Activated CD4-positive, alpha-beta T cell treated with anti-CD3 and anti-CD28 coated beads, Interleukin-2, amount 10 ng/mL, durations not matched to agents 24 days and 14 days (primary cell): Measurements from ENCODE around the gene DEPP1. TPM values are rescaled to one million over a fixed set of nuclear protein-coding genes. Genes with fewer than 3 reads are reported as not detected.
"Not testable (repeated sequence)": the region's sequence is repeated elsewhere in the genome, so short reads cannot be mapped to it uniquely, and the experiment has no call there.

Source experiments
- DNase-seq: peaks from one replicate; pipeline ENCODE4 v3.0.0; 2022
- H3K27ac Mint-ChIP-seq: one replicate; pipeline ENCODE4 v1.8.0; 2022; ENCODE audit warnings: mild to moderate bottlenecking, mixed read lengths
- H3K27me3 Mint-ChIP-seq: one replicate; pipeline ENCODE4 v1.8.0; 2022; ENCODE audit warnings: mixed read lengths
- H3K36me3 Mint-ChIP-seq: one replicate; pipeline ENCODE4 v1.8.0; 2022; ENCODE audit warnings: low read depth, mild to moderate bottlenecking, mixed read lengths
- H3K4me1 Mint-ChIP-seq: one replicate; pipeline ENCODE4 v1.8.0; 2021; ENCODE audit warnings: mixed read lengths
- H3K4me3 Mint-ChIP-seq: one replicate; pipeline ENCODE4 v1.8.0; 2022; ENCODE audit warnings: mild to moderate bottlenecking, moderate library complexity, mixed read lengths
- H3K9me3 Mint-ChIP-seq: one replicate; pipeline ENCODE4 v1.8.0; 2021; ENCODE audit warnings: mixed read lengths
- intact Hi-C: fragments of 100-400 bp; cut with micrococcal nuclease; formaldehyde crosslinking; loops from one replicate; pipeline ENCODE4 v1.15.1; 2023
- total RNA-seq: library from RNA; stranded (reverse); gene quantifications from 2 replicates; pipeline ENCODE4 v1.2.3, GENCODE V29; 2022

DEPP1 gene
- total RNA-seq: 3.3 and 4.3 TPM in 2 replicates

GRCh38 chr10:44978570-44979280 is at the start of gene DEPP1:
TSS of gene DEPP1 (minus strand) at chr10:44978809. CDS start at chr10:44978030, 779 bp downstream.
- no peaks in the 10 kb centered on the region for H3K27me3 Mint-ChIP-seq
- no peaks in the 10 kb centered on the region for H3K9me3 Mint-ChIP-seq
- intact Hi-C loops: no loop called here
- peak within 1 kb of the TSS; percentile 84 for H3K4me3 Mint-ChIP-seq
- H3K4me1 Mint-ChIP-seq: peaks cover 31% of the 10 kb centered on the region
- no peaks in the 10 kb centered on the region for H3K36me3 Mint-ChIP-seq
- H3K27ac Mint-ChIP-seq: peak within 1 kb of the TSS; percentile 67
- DNase-seq: peak; percentile 90

- H3K36me3 Mint-ChIP-seq: no peaks in the 10 kb centered on the region
- peaks cover 13% of the 10 kb centered on the region for H3K9me3 Mint-ChIP-seq
- DNase-seq: peak; percentile 39
- H3K4me3 Mint-ChIP-seq: no peak overlapping the region
- intact Hi-C loops: no loop called here
- H3K27me3 Mint-ChIP-seq: peaks cover 3% of the 10 kb centered on the region
- H3K4me1 Mint-ChIP-seq: no peaks in the 10 kb centered on the region
- H3K27ac Mint-ChIP-seq: no peak overlapping the region
These were observed 44.8 kb upstream of the DEPP1 start for GRCh38 chr10:45023426-45023825.

- Mint-ChIP-seq H3K4me1 (no peaks in the 10 kb centered on the region), H3K9me3 (no peaks in the 10 kb centered on the region), H3K4me3 (no peak overlapping the region), H3K27ac (no peak overlapping the region), H3K27me3 (peaks cover 13% of the 10 kb centered on the region), H3K36me3 (no peaks in the 10 kb centered on the region)
- DNase-seq: peak; percentile 26
- intact Hi-C loops: no loop called here
These were observed 37.0 kb upstream of the DEPP1 start for GRCh38 chr10:45015590-45015989.

- intact Hi-C loops, H3K4me1 Mint-ChIP-seq, H3K36me3 Mint-ChIP-seq, H3K9me3 Mint-ChIP-seq, H3K4me3 Mint-ChIP-seq, H3K27ac Mint-ChIP-seq: not testable (repeated sequence)
- peaks cover 13% of the 10 kb centered on the region for H3K27me3 Mint-ChIP-seq
- DNase-seq: peak; percentile 26
These were observed 35.9 kb upstream of the DEPP1 start for GRCh38 chr10:45014557-45014956.

- intact Hi-C loops: loop anchor here (2.0 to 10.0 kb wide), 3 partner anchors 76 to 666 kb away; partner anchors contain the start of gene ZFAND4
- no peak overlapping the region for H3K27ac Mint-ChIP-seq
- H3K4me3 Mint-ChIP-seq: no peak overlapping the region
- peaks cover 3% of the 10 kb centered on the region for H3K27me3 Mint-ChIP-seq
- H3K36me3 Mint-ChIP-seq: peaks cover 23% of the 10 kb centered on the region
- peak; percentile 81 for DNase-seq
- H3K9me3 Mint-ChIP-seq: peaks cover 3% of the 10 kb centered on the region
- H3K4me1 Mint-ChIP-seq: peaks cover 3% of the 10 kb centered on the region
These were observed 30.0 kb upstream of the DEPP1 start for GRCh38 chr10:45008524-45009161.

GRCh38 chr10:45006276-45007030 is 27.8 kb upstream of the DEPP1 start:
- Mint-ChIP-seq H3K9me3 (peaks cover 7% of the 10 kb centered on the region), H3K27me3 (no peaks in the 10 kb centered on the region), H3K36me3 (peaks cover 38% of the 10 kb centered on the region), H3K4me1 (peaks cover 12% of the 10 kb centered on the region), H3K27ac (no peak overlapping the region), H3K4me3 (no peak overlapping the region)
- DNase-seq: peak; percentile 52
- intact Hi-C loops: loop anchor here (10.0 kb wide), 2 partner anchors 228 to 668 kb away; partner anchors contain the start of gene ZFAND4

GRCh38 chr10:45005284-45005683 is 26.7 kb upstream of the DEPP1 start:
- intact Hi-C loops: loop anchor here (10.0 kb wide), 2 partner anchors 230 to 670 kb away; partner anchors contain the start of gene ZFAND4
- H3K36me3 Mint-ChIP-seq: peaks cover 40% of the 10 kb centered on the region
- DNase-seq: no peak
- H3K27ac Mint-ChIP-seq: no peak overlapping the region
- H3K4me3 Mint-ChIP-seq: no peak overlapping the region
- peaks cover 16% of the 10 kb centered on the region for H3K4me1 Mint-ChIP-seq
- no peaks in the 10 kb centered on the region for H3K27me3 Mint-ChIP-seq
- peaks cover 11% of the 10 kb centered on the region for H3K9me3 Mint-ChIP-seq

- H3K36me3 Mint-ChIP-seq: peaks cover 40% of the 10 kb centered on the region
These were observed 26.1 kb upstream of the DEPP1 start for GRCh38 chr10:45004661-45005060.

GRCh38 chr10:45003432-45004000 is 24.9 kb upstream of the DEPP1 start:
- no peak overlapping the region for H3K27ac Mint-ChIP-seq
- H3K4me3 Mint-ChIP-seq: no peak overlapping the region
- peaks cover 20% of the 10 kb centered on the region for H3K4me1 Mint-ChIP-seq
- peaks cover 2% of the 10 kb centered on the region for H3K27me3 Mint-ChIP-seq
- peak; percentile 49 for DNase-seq
- H3K36me3 Mint-ChIP-seq: peaks cover 40% of the 10 kb centered on the region
- intact Hi-C loops: loop anchor here (10.0 kb wide), 2 partner anchors 231 to 671 kb away; partner anchors contain the start of gene ZFAND4
- peaks cover 17% of the 10 kb centered on the region for H3K9me3 Mint-ChIP-seq

More at GRCh38 chr10:45004661-45005060, 26.1 kb upstream of the DEPP1 start:
- no peak overlapping the region for H3K27ac Mint-ChIP-seq
- peak; percentile 11 for DNase-seq
- intact Hi-C loops: loop anchor here (10.0 kb wide), 2 partner anchors 230 to 670 kb away; partner anchors contain the start of gene ZFAND4
- H3K4me3 Mint-ChIP-seq: no peak overlapping the region
- peaks cover 20% of the 10 kb centered on the region for H3K4me1 Mint-ChIP-seq
- no peaks in the 10 kb centered on the region for H3K27me3 Mint-ChIP-seq
- peaks cover 17% of the 10 kb centered on the region for H3K9me3 Mint-ChIP-seq

- Mint-ChIP-seq H3K9me3 (peaks cover 17% of the 10 kb centered on the region), H3K27ac (peak overlapping the region; percentile 96), H3K4me1 (peaks cover 20% of the 10 kb centered on the region), H3K4me3 (peak overlapping the region; percentile 94), H3K36me3 (peaks cover 40% of the 10 kb centered on the region), H3K27me3 (peaks cover 9% of the 10 kb centered on the region)
- intact Hi-C loops: loop anchor here (2.0 to 10.0 kb wide), 4 partner anchors 27 to 673 kb away; partner anchors contain the start of genes RASSF4 and ZFAND4
- DNase-seq: peak; percentile 86
These were observed 23.0 kb upstream of the DEPP1 start for GRCh38 chr10:45001381-45002148.

- H3K27ac Mint-ChIP-seq: peak within 1 kb of the TSS; percentile 96
- peaks cover 17% of the 10 kb centered on the region for H3K9me3 Mint-ChIP-seq
- H3K4me1 Mint-ChIP-seq: peaks cover 24% of the 10 kb centered on the region
- DNase-seq: peak; percentile 90
- peak within 1 kb of the TSS; percentile 94 for H3K4me3 Mint-ChIP-seq
- peaks cover 38% of the 10 kb centered on the region for H3K36me3 Mint-ChIP-seq
- peaks cover 9% of the 10 kb centered on the region for H3K27me3 Mint-ChIP-seq
- intact Hi-C loops: loop anchor here (2.0 to 10.0 kb wide), 4 partner anchors 26 to 674 kb away; partner anchors contain the start of genes RASSF4 and ZFAND4
These were observed 22.3 kb upstream of the DEPP1 start, which contains the start of gene ZNF22 for GRCh38 chr10:45000752-45001380. TSS of gene ZNF22 (plus strand) at chr10:45000923. CDS start at chr10:45003369, 2,446 bp downstream.

- Mint-ChIP-seq H3K27ac (peak overlapping the region; percentile 95), H3K36me3 (peaks cover 33% of the 10 kb centered on the region), H3K4me1 (peaks cover 30% of the 10 kb centered on the region), H3K27me3 (peaks cover 9% of the 10 kb centered on the region), H3K4me3 (peak overlapping the region; percentile 87), H3K9me3 (peaks cover 17% of the 10 kb centered on the region)
- no peak for DNase-seq
- intact Hi-C loops: loop anchor here (2.0 to 10.0 kb wide), 4 partner anchors 25 to 675 kb away; partner anchors contain the start of genes RASSF4 and ZFAND4
These were observed 21.6 kb upstream of the DEPP1 start for GRCh38 chr10:45000138-45000751.
